HepG2 (cell line): ENCODE results near the gene ITIH1. TPM values are rescaled to one million over a fixed set of nuclear protein-coding genes. Genes with fewer than 3 reads are reported as not detected.
A peak's percentile ranks its signal among the peaks of the same experiment; 100 is the strongest.

Experiments
- ARID2 ChIP-seq: sonication (generic); formaldehyde crosslinking; IDR thresholded peaks from 2 replicates; pipeline ENCODE4 v1.8.1; 2022; ENCODE audit warnings: mild to moderate bottlenecking, missing genetic modification reagents, borderline replicate concordance
- HINFP ChIP-seq: sonication (generic); formaldehyde crosslinking; IDR thresholded peaks from 2 replicates; pipeline ENCODE4 v1.4.0; 2020; ENCODE audit warnings: low read depth, mild to moderate bottlenecking, missing genetic modification reagents
- HMGXB3 ChIP-seq: sonication (generic); formaldehyde crosslinking; IDR thresholded peaks from 2 replicates; pipeline ENCODE4 v1.4.0; 2020; ENCODE audit warnings: missing genetic modification reagents, borderline replicate concordance
- IRX3 ChIP-seq: sonication (generic); formaldehyde crosslinking; IDR thresholded peaks from 2 replicates; pipeline ENCODE4 v1.8.1; 2023; ENCODE audit warnings: mild to moderate bottlenecking, low read depth, missing genetic modification reagents, borderline replicate concordance
- KDM6A ChIP-seq: IDR thresholded peaks from 2 replicates; pipeline ENCODE4 v1.6.1; 2016; ENCODE audit warnings: low read depth
- PBX2 ChIP-seq: IDR thresholded peaks from 2 replicates; pipeline ENCODE4 v1.6.1; 2016; ENCODE audit warnings: control low read depth
- RNF219 ChIP-seq: sonication (generic); formaldehyde crosslinking; IDR thresholded peaks from 2 replicates; pipeline ENCODE4 v1.5.0; 2020; ENCODE audit warnings: mild to moderate bottlenecking, missing genetic modification reagents
- SOX6 ChIP-seq, 2 experiments: fragments of 450-650 bp in 1 of 2; sonication (generic) in 1 of 2; formaldehyde crosslinking in 1 of 2; IDR thresholded peaks; 2 replicates each; pipeline versions ENCODE4 v1.4.0 to v1.6.1; 2017 to 2020; ENCODE audit warnings: antibody characterized with exemption in 1 of 2, mild to moderate bottlenecking in 1 of 2, missing genetic modification reagents in 1 of 2
- TFDP1 ChIP-seq: IDR thresholded peaks from 2 replicates; pipeline ENCODE4 v1.6.1; 2016; ENCODE audit warnings: missing compliant biosample characterization, missing genetic modification reagents, borderline replicate concordance
- ZBTB37 ChIP-seq: sonication (generic); formaldehyde crosslinking; IDR thresholded peaks from 2 replicates; pipeline ENCODE4 v1.4.0; 2020; ENCODE audit warnings: mild to moderate bottlenecking, missing genetic modification reagents
- ZBTB8A ChIP-seq: sonication (generic); formaldehyde crosslinking; IDR thresholded peaks from 2 replicates; pipeline ENCODE4 v1.4.0; 2020; ENCODE audit warnings: mild to moderate bottlenecking, low read depth, missing genetic modification reagents, borderline replicate concordance
- ZFP36L1 ChIP-seq: sonication (generic); formaldehyde crosslinking; IDR thresholded peaks from 2 replicates; pipeline ENCODE4 v1.8.0; 2022; ENCODE audit warnings: mild to moderate bottlenecking, missing genetic modification reagents, moderate library complexity
- ZNF256 ChIP-seq: sonication (generic); formaldehyde crosslinking; conservative IDR thresholded peaks from 2 replicates; pipeline ENCODE4 v1.4.0; 2020; ENCODE audit warnings: missing genetic modification reagents
- ZNF549 ChIP-seq: sonication (generic); formaldehyde crosslinking; IDR thresholded peaks from 2 replicates; pipeline ENCODE4 v1.5.0; 2020; ENCODE audit warnings: missing genetic modification reagents
- polyA plus RNA-seq, 8 experiments: library from polyadenylated mRNA; depleted of rRNA in 3 of 8; stranded (reverse) in 7 of 8; unstranded in 1 of 8; fragments of >200 nt; fragmentation: Illumina TruSeq in 4 of 8; extraction: Trizol in 4 of 8; gene quantifications; 2 replicates each; pipeline versions ENCODE4 v1.2.1 to v1.2.3, GENCODE V29; 2011 to 2016; ENCODE audit warnings: low read depth in 4 of 8, missing spikeins in 1 of 8, mixed read lengths in 1 of 8; ENCODE audit not compliant: insufficient read depth in 1 of 8
- total RNA-seq, 5 experiments: library from RNA; depleted of rRNA; stranded (reverse); fragments of >200 nt; fragmentation: Illumina TruSeq; extraction: Trizol; gene quantifications; 2 replicates each; pipeline ENCODE4 v1.2.3, GENCODE V29; 2016; ENCODE audit warnings: low read depth in 1 of 5

Gene ITIH1
- total and polyA plus RNA-seq, 2 of the 13 experiments (the other 11 are each of a cell fraction or from before 2014, with no cell fraction given): 12.3 to 19.6 TPM

GRCh38 chr3:52774901-52775864 lies 2.2 kb upstream of the ITIH1 start (continued):
- TF ChIP-seq TFDP1 (CRISPR knock-in tag): no peak
- TF ChIP-seq KDM6A: peak; percentile 98
- no peak for TF ChIP-seq IRX3 (CRISPR knock-in tag)
- no peak for TF ChIP-seq RNF219
- TF ChIP-seq SOX6 (IDR thresholded peaks at IDR 0.05): no peak
- TF ChIP-seq SOX6 (CRISPR knock-in tag; IDR thresholded peaks at IDR 0.05): peak; percentile 97
- no peak for TF ChIP-seq ZNF549 (CRISPR knock-in tag)
- no peak for TF ChIP-seq HMGXB3
- no peak for TF ChIP-seq ZFP36L1 (CRISPR knock-in tag)
- TF ChIP-seq ZBTB37 (CRISPR knock-in tag): 0 out of 2 replicates have a peak, but pooled peaks have one; percentile 13
- TF ChIP-seq HINFP (CRISPR knock-in tag): no peak
- no peak for TF ChIP-seq ZNF256
- no peak for TF ChIP-seq PBX2 (CRISPR knock-in tag)
- 0 out of 2 replicates have a peak, but pooled peaks have one; percentile 9 for TF ChIP-seq ZBTB8A (CRISPR knock-in tag)
- TF ChIP-seq ARID2 (CRISPR knock-in tag): no peak
